HG03457 (cell line): Measurements from ENCODE around the gene CBARP.

Experiments used
- ATAC-seq: cut with Tn5 transposase; IDR thresholded peaks from one replicate; pipeline ENCODE4 v1.9.1; 2021; ENCODE audit warnings: moderate number of reproducible peaks; ENCODE audit not compliant: unreplicated experiment

The CBARP gene

GRCh38 chr19:1228161-1228957 is 9.4 kb downstream of the CBARP start:
- ATAC-seq, result no peak

GRCh38 chr19:1227304-1228054 is 10.3 kb downstream of the CBARP start:
- no peak for ATAC-seq

- no peak for ATAC-seq
Measured at GRCh38 chr19:1226522-1227303, 11.1 kb downstream of the CBARP start.

- ATAC-seq, result no peak
Measured at GRCh38 chr19:1226227-1226518, 11.6 kb downstream of the CBARP start.

GRCh38 chr19:1225440-1226226 is 12.2 kb downstream of the CBARP start:
- ATAC-seq, result no peak

- ATAC-seq, result no peak
Measured at GRCh38 chr19:1224847-1225246, 13.0 kb downstream of the CBARP start.

- ATAC-seq, result no peak
Measured at GRCh38 chr19:1224047-1224825, 13.6 kb downstream of the CBARP start.

GRCh38 chr19:1223018-1223855 is 14.6 kb downstream of the CBARP start:
- no peak for ATAC-seq

- ATAC-seq, result no peak
Measured at GRCh38 chr19:1222394-1222793, 15.4 kb downstream of the CBARP start.

GRCh38 chr19:1221904-1222255 is 15.9 kb downstream of the CBARP start:
- ATAC-seq, result no peak

- ATAC-seq, result no peak
Measured at GRCh38 chr19:1220976-1221903, 16.6 kb downstream of the CBARP start.

- ATAC-seq, result no peak
Measured at GRCh38 chr19:1220477-1220930, 17.3 kb downstream of the CBARP start.

- ATAC-seq, result no peak
Measured at GRCh38 chr19:1219786-1220476, 17.9 kb downstream of the CBARP start.

- no peak for ATAC-seq
Measured at GRCh38 chr19:1218751-1219567, 18.8 kb downstream of the CBARP start.

- ATAC-seq, result no peak
Measured at GRCh38 chr19:1217366-1217765, 20.4 kb downstream of the CBARP start.

GRCh38 chr19:1216756-1217155 is 21.0 kb downstream of the CBARP start:
- no peak for ATAC-seq
